Measurements from ENCODE around the gene GNAT3. TPM values are rescaled to one million over a fixed set of nuclear protein-coding genes. Genes with fewer than 3 reads are reported as not detected.
A peak's percentile ranks its signal among the peaks of the same experiment; 100 is the strongest.

The GNAT3 gene
- total RNA-seq, 1 experiment from 2014 or later = not detected

GRCh38 chr7:80472491-80473200 lies 39.2 kb downstream of the GNAT3 start:
- in situ Hi-C loops (cut with HindIII; ENCODE audit: low sequenced_read_pairs) = no loop called here
- no peak for DNase-seq (ENCODE audit: low spot score)

GRCh38 chr7:80468931-80469714 lies 42.7 kb downstream of the GNAT3 start:
- in situ Hi-C loops (cut with HindIII; ENCODE audit: low sequenced_read_pairs) = no loop called here
- no peak for DNase-seq (ENCODE audit: low spot score)

GRCh38 chr7:80467069-80467468 lies 44.8 kb downstream of the GNAT3 start:
- in situ Hi-C loops (cut with HindIII; ENCODE audit: low sequenced_read_pairs) = no loop called here
- DNase-seq (ENCODE audit: low spot score) = no peak

GRCh38 chr7:80466636-80467035 lies 45.2 kb downstream of the GNAT3 start:
- DNase-seq (ENCODE audit: low spot score) = no peak
- in situ Hi-C loops (cut with HindIII; ENCODE audit: low sequenced_read_pairs) = no loop called here

- in situ Hi-C loops (cut with HindIII; ENCODE audit: low sequenced_read_pairs) = no loop called here
- DNase-seq (ENCODE audit: low spot score) = no peak
Measured at GRCh38 chr7:80464211-80464610, 47.7 kb downstream of the GNAT3 start.

GRCh38 chr7:80463272-80463920 lies 48.5 kb downstream of the GNAT3 start:
- in situ Hi-C loops (cut with HindIII; ENCODE audit: low sequenced_read_pairs) = no loop called here
- no peak for DNase-seq (ENCODE audit: low spot score)

- in situ Hi-C loops (cut with HindIII; ENCODE audit: low sequenced_read_pairs) = no loop called here
- DNase-seq (ENCODE audit: low spot score) = no peak
Measured at GRCh38 chr7:80460857-80461256, 51.0 kb downstream of the GNAT3 start.

GRCh38 chr7:80459776-80460510 lies 51.9 kb downstream of the GNAT3 start:
- in situ Hi-C loops (cut with HindIII; ENCODE audit: low sequenced_read_pairs) = no loop called here
- DNase-seq (ENCODE audit: low spot score) = no peak

GRCh38 chr7:80458822-80459725 lies 52.8 kb downstream of the GNAT3 start:
- no peak for DNase-seq (ENCODE audit: low spot score)
- in situ Hi-C loops (cut with HindIII; ENCODE audit: low sequenced_read_pairs) = no loop called here

GRCh38 chr7:80453699-80454340 lies 58.0 kb downstream of the GNAT3 start:
- in situ Hi-C loops (cut with HindIII; ENCODE audit: low sequenced_read_pairs) = no loop called here
- DNase-seq (ENCODE audit: low spot score) = peak; percentile 49

- in situ Hi-C loops (cut with HindIII; ENCODE audit: low sequenced_read_pairs) = no loop called here
Measured at GRCh38 chr7:80450621-80451308, 61.1 kb downstream of the GNAT3 start.

GRCh38 chr7:80449836-80450235 lies 62.0 kb downstream of the GNAT3 start:
- in situ Hi-C loops (cut with HindIII; ENCODE audit: low sequenced_read_pairs) = no loop called here
- no peak for DNase-seq (ENCODE audit: low spot score)

More at GRCh38 chr7:80450621-80451308, 61.1 kb downstream of the GNAT3 start:
- no peak for DNase-seq (ENCODE audit: low spot score)

- in situ Hi-C loops (cut with HindIII; ENCODE audit: low sequenced_read_pairs) = no loop called here
- DNase-seq (ENCODE audit: low spot score) = no peak
Measured at GRCh38 chr7:80445351-80445750, 66.5 kb downstream of the GNAT3 start.

- in situ Hi-C loops (cut with HindIII; ENCODE audit: low sequenced_read_pairs) = no loop called here
- DNase-seq (ENCODE audit: low spot score) = no peak
Measured at GRCh38 chr7:80444811-80445210, 67.1 kb downstream of the GNAT3 start.

GRCh38 chr7:80443325-80443724 lies 68.5 kb downstream of the GNAT3 start:
- in situ Hi-C loops (cut with HindIII; ENCODE audit: low sequenced_read_pairs) = no loop called here
- DNase-seq (ENCODE audit: low spot score) = no peak

- DNase-seq (ENCODE audit: low spot score) = no peak
- in situ Hi-C loops (cut with HindIII; ENCODE audit: low sequenced_read_pairs) = no loop called here
Measured at GRCh38 chr7:80440883-80441282, 71.0 kb downstream of the GNAT3 start.
